GM12892 (cell line): ENCODE results near the gene PARP12.

ENCODE experiments used
- POLR2A ChIP-seq: IDR thresholded peaks from 2 replicates; pipeline ENCODE4 v1.6.1; 2011; ENCODE audit warnings: low read depth, low read length, control low read depth
- TAF1 ChIP-seq: IDR thresholded peaks from 2 replicates; pipeline ENCODE4 v1.6.1; 2011; ENCODE audit warnings: low read depth, mild to moderate bottlenecking, control low read depth, low read length, borderline replicate concordance

DNA sequence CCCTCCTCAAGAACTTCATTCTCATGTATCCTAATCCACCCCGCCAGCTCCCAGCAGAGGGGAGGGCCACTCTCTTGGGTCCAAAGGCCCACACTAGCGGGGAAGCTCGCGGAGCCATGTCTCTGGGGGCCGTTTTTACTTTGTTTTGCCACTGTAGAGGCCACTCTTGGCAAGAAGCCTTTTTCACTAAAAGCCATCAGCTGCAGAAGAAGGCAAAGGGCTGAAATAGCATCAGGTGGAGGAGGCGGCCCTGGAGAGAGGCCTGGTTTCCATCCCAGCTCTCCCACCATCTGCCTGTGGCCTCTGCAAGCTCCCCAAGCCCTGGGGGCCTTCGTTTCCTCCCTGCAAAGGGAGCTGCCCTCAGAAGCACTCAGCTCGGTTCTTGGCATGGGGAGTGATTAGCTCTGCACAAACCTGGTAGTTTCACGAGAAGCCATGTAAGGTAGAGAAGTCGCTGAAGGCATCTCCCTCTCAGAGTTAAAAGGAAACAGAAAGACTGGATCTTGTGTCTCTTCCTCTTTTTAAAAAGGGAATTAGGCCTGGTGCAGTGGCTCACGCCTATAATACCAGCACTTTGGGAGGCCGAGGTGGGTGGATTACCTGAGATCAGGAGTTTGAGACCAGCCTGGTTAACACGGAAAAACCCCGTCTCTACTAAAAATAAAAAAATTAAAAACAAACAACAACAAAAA, 70.3 kb downstream of the PARP12 start:
- TF ChIP-seq POLR2A (no peak), TAF1 (no peak)
